Measurements from ENCODE around the gene EIF4G3.

DNA sequence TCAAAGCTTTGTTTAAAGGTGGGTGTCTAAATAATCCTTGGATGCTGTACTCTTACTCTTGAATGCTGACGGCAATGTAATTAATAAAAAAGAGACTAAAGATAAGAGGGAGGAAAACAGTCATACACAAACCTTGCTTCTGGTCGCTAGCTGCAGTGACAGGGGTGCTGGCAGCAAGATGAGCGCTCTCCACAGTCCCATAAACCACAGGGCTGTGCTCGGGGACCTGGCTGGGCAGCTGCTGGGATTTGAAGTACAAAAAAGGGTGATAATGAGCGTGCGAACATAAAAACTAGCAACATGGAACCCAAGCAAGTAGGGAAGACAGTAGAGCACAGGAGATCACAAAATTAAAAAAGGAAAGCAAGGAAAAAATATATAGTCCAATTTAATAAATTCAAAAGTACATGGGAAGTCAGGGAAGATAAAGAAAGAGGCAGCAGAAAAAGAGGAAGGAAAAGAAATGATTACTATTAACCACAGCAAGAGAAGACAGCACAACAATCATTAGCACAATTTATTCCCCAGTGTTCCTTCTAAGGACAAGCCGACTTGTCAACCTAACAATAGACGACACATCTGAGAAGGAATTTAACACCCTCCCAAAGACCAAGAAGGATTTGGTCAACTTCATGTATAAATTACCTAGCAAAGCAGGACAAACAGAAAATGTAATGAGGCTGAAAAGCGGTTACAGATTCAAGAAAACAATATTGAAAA, 226.7 kb downstream of the EIF4G3 start:
- TF ChIP-seq, protein P1, sequence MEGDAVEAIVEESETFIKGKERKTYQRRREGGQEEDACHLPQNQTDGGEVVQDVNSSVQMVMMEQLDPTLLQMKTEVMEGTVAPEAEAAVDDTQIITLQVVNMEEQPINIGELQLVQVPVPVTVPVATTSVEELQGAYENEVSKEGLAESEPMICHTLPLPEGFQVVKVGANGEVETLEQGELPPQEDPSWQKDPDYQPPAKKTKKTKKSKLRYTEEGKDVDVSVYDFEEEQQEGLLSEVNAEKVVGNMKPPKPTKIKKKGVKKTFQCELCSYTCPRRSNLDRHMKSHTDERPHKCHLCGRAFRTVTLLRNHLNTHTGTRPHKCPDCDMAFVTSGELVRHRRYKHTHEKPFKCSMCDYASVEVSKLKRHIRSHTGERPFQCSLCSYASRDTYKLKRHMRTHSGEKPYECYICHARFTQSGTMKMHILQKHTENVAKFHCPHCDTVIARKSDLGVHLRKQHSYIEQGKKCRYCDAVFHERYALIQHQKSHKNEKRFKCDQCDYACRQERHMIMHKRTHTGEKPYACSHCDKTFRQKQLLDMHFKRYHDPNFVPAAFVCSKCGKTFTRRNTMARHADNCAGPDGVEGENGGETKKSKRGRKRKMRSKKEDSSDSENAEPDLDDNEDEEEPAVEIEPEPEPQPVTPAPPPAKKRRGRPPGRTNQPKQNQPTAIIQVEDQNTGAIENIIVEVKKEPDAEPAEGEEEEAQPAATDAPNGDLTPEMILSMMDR (IDR thresholded peaks at IDR 0.05; ENCODE audit: low read length), result no peak
- no peak for TF ChIP-seq EZH2 (optimal IDR thresholded peaks at IDR 0.05; ENCODE audit: low read depth, low read length)
